OCI-LY1 (cell line): ENCODE data around the gene TLR9.

Experiments used
- H2AFZ ChIP-seq: fragments of 200-600 bp; sonication (generic), shearing (Covaris generic); 2 replicates; pipeline ENCODE4 v1.6.0; 2014; ENCODE audit warnings: antibody characterized with exemption, mild to moderate bottlenecking, low read length
- H3F3A ChIP-seq: fragments of 200-600 bp; sonication (generic), shearing (Covaris generic); 2 replicates; pipeline ENCODE4 v1.6.0; 2014; ENCODE audit warnings: mild to moderate bottlenecking, antibody characterized with exemption, low read length, moderate library complexity; ENCODE audit not compliant: insufficient read depth
- H3K27ac ChIP-seq: fragments of 200-600 bp; sonication (generic); 2 replicates; pipeline ENCODE4 v1.5.1; 2014; ENCODE audit warnings: low read length, mixed run types, mild to moderate bottlenecking, low read depth; ENCODE audit not compliant: poor library complexity, severe bottlenecking
- H3K27me3 ChIP-seq: fragments of 200-600 bp; sonication (generic); 2 replicates; pipeline ENCODE4 v1.6.0; 2014; ENCODE audit warnings: antibody characterized with exemption, mild to moderate bottlenecking, low read length, moderate library complexity; ENCODE audit not compliant: insufficient read depth
- H3K36me3 ChIP-seq: fragments of 200-600 bp; sonication (generic); 2 replicates; pipeline ENCODE4 v1.6.1; 2014; ENCODE audit warnings: mild to moderate bottlenecking, antibody characterized with exemption, low read length, moderate library complexity, mixed read lengths; ENCODE audit not compliant: insufficient read depth
- H3K4me1 ChIP-seq: fragments of 200-600 bp; sonication (generic); 2 replicates; pipeline ENCODE4 v1.5.1; 2014; ENCODE audit warnings: mild to moderate bottlenecking, low read length, moderate library complexity; ENCODE audit not compliant: insufficient read depth, severe bottlenecking
- H3K4me2 ChIP-seq: fragments of 200-600 bp; sonication (generic), shearing (Covaris generic); 2 replicates; pipeline ENCODE4 v1.6.1; 2014; ENCODE audit warnings: low read length
- H3K4me3 ChIP-seq: fragments of 200-600 bp; sonication (generic); 2 replicates; pipeline ENCODE4 v1.5.1; 2014; ENCODE audit warnings: low read length, low read depth, mild to moderate bottlenecking, mixed read lengths; ENCODE audit not compliant: poor library complexity, severe bottlenecking
- H3K79me2 ChIP-seq: fragments of 200-600 bp; shearing (Covaris generic); 2 replicates; pipeline ENCODE4 v1.6.1; 2016; ENCODE audit warnings: mixed run types, low read length, mixed read lengths; ENCODE audit not compliant: insufficient read depth
- H3K9ac ChIP-seq: fragments of 200-600 bp; sonication (generic), shearing (Covaris generic); 2 replicates; pipeline ENCODE4 v1.6.1; 2014; ENCODE audit warnings: mild to moderate bottlenecking, low read length, mixed read lengths
- H3K9me2 ChIP-seq: fragments of 200-600 bp; sonication (generic), shearing (Covaris generic); 2 replicates; pipeline ENCODE4 v1.6.1; 2014; ENCODE audit warnings: low read depth, mild to moderate bottlenecking, low read length, mixed read lengths
- H3K9me3 ChIP-seq: fragments of 200-600 bp; shearing (Covaris generic); 2 replicates; pipeline ENCODE4 v1.6.1; 2014; ENCODE audit warnings: low read length, mixed read lengths
- H4K20me1 ChIP-seq: fragments of 200-600 bp; sonication (generic), shearing (Covaris generic); 2 replicates; pipeline ENCODE4 v1.6.0; 2016; ENCODE audit warnings: mild to moderate bottlenecking, low read length; ENCODE audit not compliant: insufficient read depth
- CTCF ChIP-seq: fragments of 200-600 bp; sonication (generic), shearing (Covaris generic); IDR thresholded peaks from 2 replicates; pipeline ENCODE4 v1.5.1; 2017; ENCODE audit warnings: mild to moderate bottlenecking, antibody characterized with exemption, low read length, moderate library complexity, mixed read lengths
- EZH2 ChIP-seq: fragments of 200-600 bp; sonication (generic), shearing (Covaris generic); IDR thresholded peaks from 2 replicates; pipeline ENCODE4 v1.8.0; 2017; ENCODE audit warnings: borderline replicate concordance, mixed run types, mild to moderate bottlenecking, antibody characterized with exemption, low read length, moderate library complexity, mixed read lengths

The TLR9 gene

GRCh38 chr3:52197842-52198625, 27.4 kb downstream of the TLR9 start, which contains the start of gene ALAS1:
Gene ALAS1, plus strand, starts transcription at chr3:52198160. Its CDS starts 1,082 bp downstream, at chr3:52199242.
- Histone ChIP-seq H3K4me2 (peak within 1 kb of the TSS; percentile 84), H3K79me2 (no peaks in the 10 kb centered on the region), H3K4me1 (peaks cover 19% of the 10 kb centered on the region), H3F3A (no peaks in the 10 kb centered on the region), H3K9me3 (no peaks in the 10 kb centered on the region), H2AFZ (peak within 1 kb of the TSS; percentile 92; the same call in 1 of the 2 replicates), H4K20me1 (no peaks in the 10 kb centered on the region), H3K9me2 (no peaks in the 10 kb centered on the region), H3K27me3 (no peaks in the 10 kb centered on the region), H3K4me3 (peak within 1 kb of the TSS; percentile 84), H3K27ac (no peak within 1 kb of the TSS), H3K36me3 (peaks cover 31% of the 10 kb centered on the region), H3K9ac (peak within 1 kb of the TSS; percentile 86)
- TF ChIP-seq CTCF: no peak
- TF ChIP-seq EZH2: no peak

GRCh38 chr3:52197499-52197841, 28.0 kb downstream of the TLR9 start:
- Histone ChIP-seq H3K79me2 (no peaks in the 10 kb centered on the region), H3F3A (no peaks in the 10 kb centered on the region), H3K27ac (no peak overlapping the region), H3K27me3 (no peaks in the 10 kb centered on the region), H3K9ac (peak overlapping the region; percentile 86), H3K4me3 (peak overlapping the region; percentile 84), H3K4me1 (peaks cover 19% of the 10 kb centered on the region), H3K9me3 (no peaks in the 10 kb centered on the region), H4K20me1 (no peaks in the 10 kb centered on the region), H3K36me3 (peaks cover 25% of the 10 kb centered on the region), H3K9me2 (no peaks in the 10 kb centered on the region), H2AFZ (peak overlapping the region; percentile 92; the same call in 1 of the 2 replicates), H3K4me2 (peak overlapping the region; percentile 84)
- no peak for TF ChIP-seq EZH2

- Histone ChIP-seq H2AFZ (no peak overlapping the region), H3K4me3 (no peak overlapping the region), H3K27ac (no peak overlapping the region), H3K79me2 (no peaks in the 10 kb centered on the region), H3K9me2 (no peaks in the 10 kb centered on the region), H4K20me1 (no peaks in the 10 kb centered on the region), H3K4me1 (peaks cover 19% of the 10 kb centered on the region), H3K4me2 (no peak overlapping the region; the same call in 1 of the 2 replicates), H3K9me3 (no peaks in the 10 kb centered on the region), H3K27me3 (no peaks in the 10 kb centered on the region), H3K36me3 (peaks cover 22% of the 10 kb centered on the region; the same call in 1 of the 2 replicates), H3K9ac (no peak overlapping the region), H3F3A (no peaks in the 10 kb centered on the region)
- no peak for TF ChIP-seq EZH2
- TF ChIP-seq CTCF: no peak
These were observed 28.5 kb downstream of the TLR9 start for GRCh38 chr3:52196977-52197376.
